Measurements from ENCODE around the gene DDX17. TPM values are rescaled to one million over a fixed set of nuclear protein-coding genes. Genes with fewer than 3 reads are reported as not detected.

DDX17 gene
- total and polyA plus RNA-seq, 2 of the 8 experiments (the other 6 are each of a cell fraction or from before 2014, with no cell fraction given), result 437 to 441 TPM

DNA sequence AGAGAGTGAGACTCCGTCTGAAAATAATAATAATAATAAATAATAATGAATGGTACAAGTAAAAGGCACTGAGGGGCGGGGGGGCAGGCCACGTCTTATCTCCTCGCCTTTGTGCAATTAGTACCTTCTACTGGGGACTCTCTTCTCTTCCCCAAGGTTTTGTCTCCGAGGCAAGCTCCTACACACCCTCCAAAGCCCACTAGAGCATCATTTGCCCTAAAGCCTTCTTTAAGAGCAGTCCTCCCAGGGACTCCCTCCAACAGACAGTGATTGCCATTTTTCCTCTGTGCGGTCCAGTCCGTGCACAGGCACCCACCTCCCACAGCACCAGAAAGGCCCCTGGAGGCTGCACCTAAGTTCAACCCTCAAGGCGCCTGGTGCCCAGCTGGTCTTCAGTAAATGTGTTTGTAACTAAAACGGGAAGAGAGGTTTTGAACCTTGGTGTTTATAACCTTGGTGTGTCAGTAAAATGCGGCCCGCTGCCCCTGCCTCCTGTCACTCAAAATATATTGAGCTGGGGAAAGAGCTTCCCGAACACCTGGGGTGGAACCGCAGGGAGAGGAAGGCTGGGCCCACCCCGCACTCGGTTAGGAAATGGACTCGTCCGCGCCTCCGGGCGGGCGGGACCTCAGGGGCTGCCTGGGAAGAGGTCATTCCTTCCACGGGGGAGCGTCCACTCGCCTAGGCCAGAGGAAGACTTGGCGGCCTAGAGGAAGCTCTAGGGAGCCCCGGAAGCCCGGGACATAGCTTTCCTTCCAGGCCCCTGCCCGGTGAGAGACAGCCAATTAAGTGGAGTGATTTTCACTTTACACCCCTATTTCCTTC is 42.9 kb downstream of the DDX17 start:
- Histone ChIP-seq H3K4ac (replicated peaks; ENCODE audit: insufficient read length, low read depth, low read length) (no peak overlapping the region), H3K23ac (ENCODE audit: insufficient read length) (no peak overlapping the region), H4K20me1 (replicated peaks in 1 of 2; ENCODE audit: control insufficient read depth in 1 of 2, insufficient read depth in 2 of 2, low read length in 2 of 2) (no peaks in the 10 kb centered on the region), H3K79me1 (ENCODE audit: low read depth, low read length) (no peaks in the 10 kb centered on the region), H2AFZ (ENCODE audit: low read length) (no peak overlapping the region), H3K27ac (ENCODE audit: low read depth, low read length) (no peak overlapping the region), H3K79me2 (ENCODE audit: control insufficient read depth in 1 of 2, insufficient read depth in 2 of 2, low read length in 2 of 2) (no peaks in the 10 kb centered on the region), H2BK120ac (replicated peaks; ENCODE audit: low read depth, low read length) (no peak overlapping the region), H3K4me2 (ENCODE audit: insufficient read depth in 1 of 2, low read depth in 2 of 2, low read length in 2 of 2) (peak overlapping the region; percentile 56 to 60), H3K9me3 (ENCODE audit: insufficient read depth in 2 of 2, low read depth in 1 of 2, low read length in 1 of 2) (no peaks in the 10 kb centered on the region), H3K9ac (replicated peaks in 1 of 4; ENCODE audit: extremely low read depth in 1 of 4, low read depth in 3 of 4, low read length in 3 of 4) (no peak overlapping the region), H3K18ac (ENCODE audit: extremely low read depth, low read length) (no peak overlapping the region; the same call in 1 of the 2 replicates), H3K36me3 (ENCODE audit: control insufficient read depth in 2 of 4, insufficient read depth in 4 of 4, low read length in 3 of 4) (no peaks in the 10 kb centered on the region), H2BK12ac (ENCODE audit: low read depth, low read length) (peak overlapping the region; percentile 2; the same call in 1 of the 2 replicates), H3K56ac (replicated peaks; ENCODE audit: insufficient read length, low read depth, low read length) (no peak overlapping the region), H3K4me3 (ENCODE audit: extremely low read depth in 1 of 4, insufficient read depth in 2 of 4, low read depth in 3 of 4, low read length in 4 of 4) (peak overlapping the region in 1 of 4 experiments; percentile 46; a peak in 2 of 8 replicates), H3K4me1 (replicated peaks in 1 of 4; ENCODE audit: control insufficient read depth in 3 of 4, insufficient read depth in 4 of 4, low read length in 3 of 4) (peaks cover 0 to 17% (median 12%) of the 10 kb centered on the region in 4 experiments; a peak in 6 of 7 replicates), H3K23me2 (ENCODE audit: low read depth, low read length) (peaks cover 6% of the 10 kb centered on the region; the same call in 1 of the 2 replicates), H2BK5ac (ENCODE audit: low read depth, low read length) (no peak overlapping the region), H4K8ac (ENCODE audit: extremely low read depth, insufficient read depth, low read length) (no peak overlapping the region), H2BK15ac (ENCODE audit: low read length) (no peak overlapping the region), H3K27me3 (replicated peaks in 1 of 4; ENCODE audit: control insufficient read depth in 3 of 4, extremely low read depth in 1 of 4, insufficient read depth in 3 of 4, low read length in 3 of 4) (peaks cover 0 to 50% (median 34%) of the 10 kb centered on the region in 4 experiments; a peak in 6 of 7 replicates), H4K5ac (ENCODE audit: insufficient read length, low read depth, low read length) (no peak overlapping the region), H2AK5ac (ENCODE audit: low read depth, low read length) (no peak overlapping the region), H3K14ac (ENCODE audit: insufficient read length) (no peak overlapping the region), H2BK20ac (ENCODE audit: low read length) (no peak overlapping the region), H4K91ac (replicated peaks; ENCODE audit: insufficient read length, low read length) (no peak overlapping the region)
- 31% methylated on average over 28 of the region's 28 CpGs; no CpG with 5 or more reads in 1 of the 2 experiments for WGBS, 2 experiments (ENCODE audit: extremely low coverage in 1 of 2, insufficient coverage in 1 of 2, insufficient read length in 1 of 2, insufficient replicate concordance in 2 of 2, low coverage in 1 of 2, low lambda C conversion rate in 2 of 2, missing lambda C conversion rate in 1 of 2)
- DNase-seq (ENCODE audit: low read depth in 1 of 2, low spot score in 2 of 2) (peak in 1 of 2 experiments; percentile 83), FAIRE-seq (no peak)
- POLR2A ChIA-PET (ENCODE audit: partially characterized antibody), result interaction anchor here (0.9 to 40.8 kb wide), 9 partner anchors 12 to 127 kb away, joined by 3 to 1102 read pairs (median 4); no protein-coding TSS in a partner anchor
- CTCF ChIA-PET (ENCODE audit: partially characterized antibody), result interaction anchor here (0.8 to 4.8 kb wide), 9 partner anchors 11 to 109 kb away, joined by 3 to 21 read pairs (median 8); no protein-coding TSS in a partner anchor
- TF ChIP-seq GABPA (IDR thresholded peaks at IDR 0.05; ENCODE audit: borderline replicate concordance, insufficient read depth, low read length), result no peak
- peak in 1 of 2 experiments; percentile 97; a peak in 2 of 3 replicates for TF ChIP-seq EP300 (IDR thresholded peaks at IDR 0.05; ENCODE audit: borderline replicate concordance in 1 of 2, low read depth in 2 of 2, low read length in 2 of 2)
- TF ChIP-seq CHD1 (IDR thresholded peaks at IDR 0.05; ENCODE audit: low read depth, low read length), result peak; percentile 91
- peak; percentile 47; the same call in 1 of the 2 replicates for TF ChIP-seq MAX (IDR thresholded peaks at IDR 0.05)
- TF ChIP-seq SIRT6 (IDR thresholded peaks at IDR 0.05; ENCODE audit: low read length), result no peak
- TF ChIP-seq FOSL1 (IDR thresholded peaks at IDR 0.05; ENCODE audit: insufficient read depth, low read depth, low read length), result no peak
- no peak for TF ChIP-seq NANOG (IDR thresholded peaks at IDR 0.05; ENCODE audit: insufficient read depth, low read depth, low read length, poor library complexity, severe bottlenecking)
- TF ChIP-seq JUND (IDR thresholded peaks at IDR 0.05; ENCODE audit: low read length), result peak; percentile 85
- TF ChIP-seq RFX5 (IDR thresholded peaks at IDR 0.05; ENCODE audit: borderline replicate concordance, low read depth, low read length), result peak; percentile 64; the same call in 1 of the 2 replicates
- no peak for TF ChIP-seq KDM4A (IDR thresholded peaks at IDR 0.05; ENCODE audit: low read depth, low read length, severe bottlenecking)
